Brain microvascular endothelial cell (primary cell): ENCODE data around the gene PANK1.
"Not testable (repeated sequence)": the region's sequence is repeated elsewhere in the genome, so short reads cannot be mapped to it uniquely, and the experiment has no call there.

Source experiments
- DNase-seq: peaks from one replicate; pipeline ENCODE4 v3.0.0-alpha.2; 2020
- H3K27ac ChIP-seq: fragments of 250-450 bp; sonication (Bioruptor Pico); 2 replicates; pipeline ENCODE4 v1.5.1; 2020; ENCODE audit warnings: mild to moderate bottlenecking, moderate library complexity
- H3K27me3 ChIP-seq: fragments of 250-450 bp; sonication (Bioruptor Pico); replicated peaks from 2 replicates; pipeline ENCODE4 v1.5.1; 2020; ENCODE audit warnings: mild to moderate bottlenecking
- H3K36me3 ChIP-seq: fragments of 250-450 bp; sonication (Bioruptor Pico); replicated peaks from 2 replicates; pipeline ENCODE4 v1.5.1; 2020; ENCODE audit warnings: mild to moderate bottlenecking
- H3K4me3 ChIP-seq: 2 replicates; pipeline ENCODE4 v1.5.1; 2011; ENCODE audit warnings: low read depth, mild to moderate bottlenecking, control low read depth, low read length, moderate library complexity
- CTCF ChIP-seq: IDR thresholded peaks from 2 replicates; pipeline ENCODE4 v1.5.1; 2011; ENCODE audit warnings: low read depth, mild to moderate bottlenecking, moderate library complexity, low read length, control low read depth, inconsistent platforms; ENCODE audit errors: missing control alignments
- in situ Hi-C: cut with HindIII; loops from 2 replicates; pipeline ENCODE4 v1.10.0; 2017; ENCODE audit warnings: low sequenced_read_pairs, low pct_ligation_motif_present

PANK1 gene

DNA sequence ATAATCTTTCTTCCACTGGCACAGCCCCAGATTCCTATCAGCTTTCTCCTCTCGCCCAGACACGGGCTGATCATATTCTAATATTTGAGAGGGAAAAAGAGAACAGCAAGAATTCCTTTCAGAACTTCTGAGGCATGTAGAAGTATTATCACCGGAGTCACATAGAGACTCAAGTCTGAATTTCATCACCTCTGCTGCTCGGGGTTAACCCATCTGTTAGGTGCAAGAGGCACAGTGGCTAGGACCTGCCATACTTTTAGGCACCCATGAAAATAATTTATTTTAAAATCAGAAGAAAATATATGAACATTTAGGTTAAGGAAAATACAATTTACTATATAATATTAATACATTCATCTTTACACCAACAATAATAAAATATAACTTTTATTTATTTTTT lies 21.0 kb downstream of the PANK1 start:
- Histone ChIP-seq H3K27ac (no peak overlapping the region), H3K36me3 (no peaks in the 10 kb centered on the region), H3K4me3 (no peak overlapping the region), H3K27me3 (no peaks in the 10 kb centered on the region)
- no peak for DNase-seq
- in situ Hi-C loops, result no loop called here
- no peak for TF ChIP-seq CTCF

- Histone ChIP-seq H3K27me3 (no peaks in the 10 kb centered on the region), H3K4me3 (no peak overlapping the region), H3K27ac (no peak overlapping the region), H3K36me3 (no peaks in the 10 kb centered on the region)
- TF ChIP-seq CTCF, result no peak
- no peak for DNase-seq
- in situ Hi-C loops, result no loop called here
Observed at GRCh38 chr10:89622151-89622550, 22.9 kb downstream of the PANK1 start.

- DNase-seq, result no peak
- Histone ChIP-seq H3K4me3 (no peak overlapping the region), H3K27ac (no peak overlapping the region), H3K27me3 (no peaks in the 10 kb centered on the region), H3K36me3 (no peaks in the 10 kb centered on the region)
- TF ChIP-seq CTCF, result no peak
- in situ Hi-C loops, result no loop called here
Observed at GRCh38 chr10:89621438-89621837, 23.6 kb downstream of the PANK1 start.

GRCh38 chr10:89620296-89620695 lies 24.7 kb downstream of the PANK1 start:
- H3K36me3 ChIP-seq, DNase-seq, in situ Hi-C loops: not testable (repeated sequence)

GRCh38 chr10:89615824-89616223 lies 29.2 kb downstream of the PANK1 start:
- no peak for DNase-seq

More at GRCh38 chr10:89620296-89620695, 24.7 kb downstream of the PANK1 start:
- not testable (repeated sequence) for H3K27me3 ChIP-seq, H3K27ac ChIP-seq, H3K4me3 ChIP-seq

DNA sequence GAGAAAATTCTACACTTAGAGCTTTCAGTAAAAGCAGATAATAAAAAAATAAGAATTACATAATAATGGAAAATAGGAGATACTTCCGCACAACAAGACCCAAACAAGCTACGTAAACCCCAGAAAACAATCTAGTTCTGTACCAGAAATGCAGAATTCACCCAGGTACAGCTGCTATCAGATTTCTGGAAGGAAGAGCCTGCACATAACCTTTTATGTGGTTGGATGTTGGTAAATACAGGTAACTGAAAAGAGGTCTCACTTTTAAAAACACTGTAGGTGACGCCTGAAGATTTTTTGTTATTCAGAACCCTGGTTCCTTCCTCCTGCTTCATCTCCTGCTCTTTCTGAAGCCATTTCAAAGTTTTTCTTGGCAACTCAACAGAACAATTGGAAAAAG lies 29.9 kb downstream of the PANK1 start:
- DNase-seq, result no peak
- Histone ChIP-seq H3K27me3 (no peaks in the 10 kb centered on the region), H3K27ac (no peak overlapping the region), H3K4me3 (no peak overlapping the region), H3K36me3 (peaks cover under 1% of the 10 kb centered on the region)
- in situ Hi-C loops, result no loop called here
- no peak for TF ChIP-seq CTCF

More at GRCh38 chr10:89615824-89616223, 29.2 kb downstream of the PANK1 start:
- Histone ChIP-seq H3K27ac (no peak overlapping the region), H3K4me3 (no peak overlapping the region), H3K27me3 (no peaks in the 10 kb centered on the region), H3K36me3 (no peaks in the 10 kb centered on the region)
- in situ Hi-C loops, result no loop called here
- no peak for TF ChIP-seq CTCF
